Frontal cortex (tissue), 4 donors: Measurements from ENCODE around the gene RAD23A. TPM values are rescaled to one million over a fixed set of nuclear protein-coding genes. Genes with fewer than 3 reads are reported as not detected.
"Not testable (repeated sequence)": the region's sequence is repeated elsewhere in the genome, so short reads cannot be mapped to it uniquely, and the experiment has no call there.

Experiments used
- DNase-seq, 2 donors: peaks; one replicate each; pipeline ENCODE4 v3.0.0; 2012; ENCODE audit warnings: low spot score in 2 of 2
- FAIRE-seq: peaks from 2 replicates; lab custom pipeline; 2012; peaks lifted over from hg19 to GRCh38; lab: Jason Lieb, UNC
- total RNA-seq: library from RNA; depleted of rRNA; stranded (reverse); fragments of >200 nt; gene quantifications from one replicate; pipeline ENCODE4 v1.2.3, GENCODE V29; 2014
- donor health status: control.
- donor health status: control.
- donor health status: control.

RAD23A gene
- total RNA-seq, 1 donor from 2014 or later = 18.3 TPM

DNA sequence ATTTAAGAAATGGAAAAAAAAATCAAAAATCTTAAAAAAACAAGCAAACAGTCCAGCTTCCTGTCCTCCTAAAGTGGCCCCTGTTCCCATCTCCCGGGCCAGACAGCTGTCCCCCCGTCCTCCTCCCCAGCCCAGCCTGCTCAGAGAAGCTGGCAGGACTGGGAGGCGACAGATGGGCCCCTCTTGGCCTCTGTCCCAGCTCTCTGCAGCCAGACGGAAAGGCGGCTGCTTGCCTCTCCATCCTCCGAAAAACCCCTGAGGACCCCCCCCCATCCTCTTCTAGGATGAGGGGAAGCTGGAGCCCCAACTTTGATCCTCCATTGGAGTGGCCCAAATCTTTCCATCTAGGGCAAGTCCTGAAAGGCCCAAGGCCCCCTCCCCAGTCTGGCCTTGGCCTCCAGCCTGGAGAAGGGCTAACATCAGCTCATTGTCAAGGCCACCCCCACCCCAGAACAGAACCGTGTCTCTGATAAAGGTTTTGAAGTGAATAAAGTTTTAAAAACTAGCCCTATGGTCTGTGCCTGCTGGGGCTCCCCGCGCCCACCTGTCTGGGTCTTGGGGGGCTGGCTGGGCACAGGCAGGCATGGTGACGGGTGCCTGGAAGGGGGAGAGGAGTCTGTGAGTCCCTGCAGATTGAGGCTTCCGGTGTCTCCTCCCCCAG lies 7.6 kb downstream of the RAD23A start:
- no peak for FAIRE-seq
- peak in 1 of 2 donors; percentile 52 for DNase-seq

DNA sequence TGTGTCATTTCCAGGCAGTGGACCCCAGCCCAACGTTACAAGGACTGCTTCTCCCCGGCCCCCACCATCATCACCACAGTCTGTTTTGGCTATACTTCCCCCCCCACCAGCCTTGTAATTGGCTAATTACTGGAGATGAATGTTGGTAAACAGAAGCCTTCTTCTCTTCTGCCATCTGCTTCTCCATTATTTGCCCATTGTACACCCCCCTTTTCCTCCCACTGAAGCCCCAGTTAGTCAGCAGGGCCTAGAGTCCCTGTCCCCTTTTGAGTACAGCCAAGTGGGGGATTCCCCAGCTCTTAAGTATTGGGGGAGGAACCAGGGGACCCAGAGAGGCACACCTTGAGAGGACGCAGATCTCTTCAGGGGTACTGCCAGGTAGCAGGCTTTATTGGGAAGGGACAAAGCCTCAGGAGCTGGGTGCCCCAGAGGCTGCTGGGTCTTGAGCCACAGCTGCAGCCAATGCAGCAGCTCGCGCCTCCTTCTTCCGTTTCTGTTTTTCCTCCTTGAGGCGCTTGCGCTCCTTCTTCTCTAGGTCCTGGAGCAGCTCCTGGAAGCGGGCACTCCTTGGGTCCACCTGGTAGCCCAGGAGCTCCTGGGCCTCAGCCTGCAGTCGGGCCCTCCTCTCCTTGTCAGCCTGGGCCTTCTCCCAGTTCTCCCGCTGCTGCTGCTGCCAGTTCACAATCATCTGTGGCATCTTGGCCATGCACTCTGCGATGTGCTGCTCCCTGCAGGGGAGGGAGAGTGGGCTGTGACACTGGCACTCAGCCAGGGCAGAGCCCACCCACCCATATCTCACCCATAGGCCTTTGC lies 8.3 kb downstream of the RAD23A start:
- FAIRE-seq = no peak
- no peak for DNase-seq

DNA sequence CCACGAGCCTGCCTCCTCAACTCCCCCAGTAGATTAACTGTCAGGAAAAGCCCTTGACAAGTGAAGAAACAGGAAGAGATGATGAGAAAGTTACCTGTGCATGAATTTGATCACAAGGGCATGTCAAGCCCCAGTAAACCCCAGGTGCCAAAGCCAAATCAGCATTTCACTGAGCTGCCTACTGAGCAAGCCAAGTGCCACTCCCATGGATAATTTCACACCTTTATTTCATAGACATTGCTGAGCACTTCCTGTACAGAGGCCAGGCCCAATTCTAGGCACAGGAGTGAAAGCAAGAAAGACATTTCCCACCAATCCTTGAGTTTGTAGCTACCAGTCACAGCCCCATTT lies 8.9 kb downstream of the RAD23A start:
- DNase-seq (no peak), FAIRE-seq (no peak)

DNA sequence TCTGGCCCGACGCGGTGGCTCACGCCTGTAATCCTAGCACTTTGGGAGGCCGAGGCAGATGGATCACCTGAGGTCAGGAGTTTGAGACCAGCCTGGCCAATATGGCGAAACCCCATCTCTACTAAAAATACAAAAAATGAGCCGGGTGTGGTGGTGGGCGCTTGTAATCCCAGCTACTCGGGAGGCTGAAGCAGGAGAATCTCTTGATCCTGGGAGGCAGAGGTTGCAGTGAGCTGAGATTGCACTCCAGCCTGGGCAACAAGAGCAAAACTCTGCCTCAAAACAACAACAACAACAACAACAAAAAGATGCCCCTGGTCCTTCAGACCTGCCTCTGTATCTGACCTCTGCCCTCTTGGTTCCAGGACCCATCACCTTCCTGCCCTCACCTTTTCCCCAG lies 9.9 kb downstream of the RAD23A start:
- DNase-seq, FAIRE-seq: not testable (repeated sequence)

DNA sequence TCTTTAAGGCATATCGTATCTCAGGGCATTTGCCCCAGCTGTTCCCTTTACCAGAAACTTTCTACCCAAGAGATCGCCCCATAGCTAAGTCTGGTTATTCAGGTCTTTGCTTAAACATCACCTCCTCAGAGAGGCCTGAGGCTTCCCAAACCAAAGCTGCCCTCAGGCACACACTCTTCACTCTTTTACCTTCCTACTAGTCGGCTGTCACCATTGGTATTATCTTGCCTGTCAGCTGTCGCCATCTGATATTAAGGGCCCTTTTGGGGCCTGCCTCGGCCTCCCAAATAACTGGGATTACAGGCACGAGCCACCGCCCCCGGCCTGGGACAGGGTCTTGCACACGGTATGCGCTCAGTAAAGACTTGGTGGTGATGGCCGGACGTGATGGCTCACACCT lies 10.3 kb downstream of the RAD23A start:
- DNase-seq (no peak), FAIRE-seq (no peak)

DNA sequence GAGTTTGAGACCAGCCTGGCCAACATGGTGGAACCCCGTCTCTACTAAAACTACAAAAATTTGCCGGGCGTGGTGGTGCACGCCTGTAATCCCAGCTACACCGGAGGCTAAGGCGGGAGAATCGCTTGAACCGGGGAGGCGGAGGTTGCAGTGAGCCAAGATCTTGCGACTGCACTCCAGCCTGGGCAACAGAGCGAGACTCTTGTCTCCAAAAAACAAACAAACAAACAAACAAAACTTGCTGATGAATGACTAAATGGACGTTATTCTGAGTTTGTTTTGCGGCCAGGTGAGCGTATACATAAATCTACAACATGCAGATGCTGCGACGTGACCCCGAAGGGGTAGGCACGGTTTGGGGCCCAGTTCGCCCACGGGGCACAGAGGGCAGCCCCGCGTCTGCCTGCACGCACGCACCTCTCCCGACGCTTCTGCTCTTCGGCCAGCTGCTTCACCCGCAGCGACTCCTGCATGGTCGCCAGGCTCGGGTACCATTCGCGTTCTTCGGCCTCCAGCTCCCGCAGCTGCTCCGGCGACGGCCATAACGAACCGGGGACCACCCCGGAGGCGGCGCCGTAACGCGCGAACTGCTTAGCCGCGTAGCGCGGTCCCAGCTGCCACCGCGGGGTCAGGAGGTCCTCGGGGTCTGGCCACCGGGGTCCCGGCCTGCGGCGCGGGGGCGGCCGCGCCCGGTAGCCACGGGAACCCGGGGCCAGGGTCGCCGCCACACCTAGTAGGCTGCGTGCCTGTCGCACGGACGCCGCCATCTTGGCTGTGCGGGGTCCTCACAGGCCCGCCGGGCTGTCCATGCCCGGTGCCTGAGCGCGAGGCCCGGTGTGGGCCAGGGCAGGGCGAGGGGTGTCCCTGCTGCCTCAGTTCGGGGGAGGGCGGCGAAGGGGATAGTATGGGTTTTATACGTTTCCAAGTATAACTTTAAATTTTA lies 11.1 kb downstream of the RAD23A start, which contains the start of gene GADD45GIP1:
TSS of gene GADD45GIP1 (minus strand) at position 778 of the 943 bp plus-strand sequence. CDS start at position 767, 11 bp downstream.
- FAIRE-seq = no peak
- DNase-seq = peak; percentile 69 to 71

DNA sequence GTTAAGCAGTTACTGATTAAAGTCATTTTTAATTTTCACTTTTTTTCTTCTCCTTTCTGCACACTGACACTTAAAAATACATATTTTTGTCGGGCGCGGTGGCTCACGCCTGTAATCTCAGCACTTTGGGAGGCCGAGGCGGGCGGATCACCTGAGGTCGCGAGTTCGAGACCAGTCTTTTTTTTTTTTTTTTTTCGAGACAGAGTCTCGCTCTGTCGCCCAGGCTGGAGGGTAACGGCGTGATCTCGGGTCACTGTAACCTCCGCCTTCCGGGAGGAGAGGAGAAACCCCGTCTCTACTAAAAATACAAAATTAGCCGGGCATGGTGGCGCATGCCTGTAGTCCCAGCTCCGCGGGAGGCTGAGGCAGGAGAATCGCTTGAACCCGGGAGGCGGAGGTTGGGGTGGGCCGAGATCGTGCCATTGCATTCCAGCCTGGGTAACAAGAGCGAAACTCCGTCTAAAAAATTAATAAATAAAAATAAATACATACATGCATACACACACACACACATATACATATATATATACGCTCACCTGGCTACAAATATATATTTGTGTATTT lies 11.8 kb downstream of the RAD23A start:
- not testable (repeated sequence) for DNase-seq, FAIRE-seq

DNA sequence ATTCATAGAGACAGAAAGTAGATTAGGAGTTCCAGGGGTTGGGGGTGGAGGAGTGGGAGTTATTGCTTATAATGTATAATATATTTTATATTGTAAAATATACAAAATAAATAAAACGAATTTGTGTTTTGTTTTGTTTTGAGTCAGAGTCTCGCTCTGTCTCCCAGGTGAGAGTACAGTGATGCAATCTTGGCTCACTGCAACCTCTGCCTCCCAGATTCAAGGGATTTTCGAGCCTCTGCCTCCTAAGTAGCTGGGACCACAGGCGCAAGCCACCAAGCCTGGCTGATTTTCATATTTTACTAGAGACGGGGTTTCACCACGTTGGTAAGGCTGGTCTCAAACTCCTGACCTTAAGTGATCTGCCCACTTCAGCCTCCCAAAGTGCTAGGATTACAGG lies 13.8 kb downstream of the RAD23A start:
- no peak for FAIRE-seq

DNA sequence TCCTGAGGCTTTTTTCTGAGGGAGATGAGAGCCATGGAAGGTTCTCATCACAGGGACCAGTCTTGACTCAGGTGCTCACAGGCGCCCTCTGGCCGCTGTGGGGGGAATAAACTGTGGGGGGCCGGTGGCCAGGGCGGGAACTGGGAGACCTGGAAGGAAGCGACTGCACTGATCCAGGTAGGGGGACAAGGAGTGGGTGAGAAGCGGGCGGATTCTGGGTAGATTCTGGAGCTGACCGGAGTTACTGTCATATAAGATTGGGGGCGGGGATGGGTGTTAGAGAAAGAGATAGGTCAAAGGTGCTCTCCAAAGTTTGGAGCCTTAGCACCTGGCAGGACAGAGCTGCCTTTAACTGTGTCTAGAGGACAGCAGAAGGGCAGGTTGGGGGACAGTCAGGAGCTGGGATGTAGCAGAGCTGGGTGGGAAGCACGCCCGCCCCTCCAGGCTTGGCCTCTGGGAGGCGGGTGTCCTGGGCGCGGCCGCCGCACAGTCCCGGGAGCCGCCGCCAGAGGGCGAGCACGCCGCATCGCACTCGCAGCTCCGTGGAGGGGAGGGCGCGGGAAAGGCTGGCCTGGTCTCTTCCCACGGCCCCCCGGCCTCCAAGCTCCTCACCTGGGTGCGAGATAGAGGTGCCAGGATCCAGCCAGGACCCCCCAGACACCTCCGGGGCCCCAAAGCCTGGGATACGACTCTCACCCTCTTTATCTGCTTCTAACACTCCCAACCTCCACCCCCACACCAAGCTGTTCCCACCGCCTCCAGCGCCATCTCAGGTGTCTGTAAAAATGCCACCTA lies 19.6 kb downstream of the RAD23A start:
- no peak for FAIRE-seq
- DNase-seq = peak; percentile 76 to 81

More for the DNA sequence above, 13.8 kb downstream of the RAD23A start:
- DNase-seq = no peak

DNA sequence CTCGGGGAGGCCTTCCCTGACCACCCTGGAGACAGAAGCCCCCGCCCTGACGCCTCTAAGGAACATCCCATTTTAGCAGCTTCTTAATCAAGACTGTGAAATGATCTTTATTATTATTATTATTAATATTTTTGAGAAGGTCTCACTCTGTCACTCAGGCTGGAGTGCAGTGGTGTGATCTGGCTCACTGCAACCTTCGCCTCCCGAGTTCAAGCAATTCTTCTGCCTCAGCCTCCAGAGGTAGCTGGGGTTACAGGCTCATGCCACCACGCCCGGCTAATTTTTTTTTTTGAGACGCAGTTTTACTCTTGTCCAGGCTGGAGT lies 20.1 kb downstream of the RAD23A start:
- no peak for DNase-seq
- FAIRE-seq = no peak

DNA sequence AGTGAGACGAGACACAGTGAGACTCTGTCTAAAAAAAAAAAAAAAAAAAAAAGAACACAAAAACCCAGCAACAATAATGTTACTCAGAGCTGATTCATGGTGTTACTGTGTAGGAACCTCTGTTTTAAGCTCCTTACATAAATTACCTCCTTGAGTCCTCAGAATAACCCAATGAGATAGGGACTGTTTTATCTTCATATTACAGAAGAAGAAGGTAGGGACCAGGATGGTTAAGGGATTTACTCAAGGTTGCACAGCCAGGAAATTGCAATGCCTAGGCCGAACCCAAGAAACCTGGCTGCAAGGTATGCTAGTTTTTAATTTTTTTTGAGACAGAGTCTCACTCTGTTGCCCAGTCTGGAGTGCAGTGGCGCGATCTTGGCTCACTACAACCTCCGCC lies 22.2 kb downstream of the RAD23A start:
- FAIRE-seq = no peak

DNA sequence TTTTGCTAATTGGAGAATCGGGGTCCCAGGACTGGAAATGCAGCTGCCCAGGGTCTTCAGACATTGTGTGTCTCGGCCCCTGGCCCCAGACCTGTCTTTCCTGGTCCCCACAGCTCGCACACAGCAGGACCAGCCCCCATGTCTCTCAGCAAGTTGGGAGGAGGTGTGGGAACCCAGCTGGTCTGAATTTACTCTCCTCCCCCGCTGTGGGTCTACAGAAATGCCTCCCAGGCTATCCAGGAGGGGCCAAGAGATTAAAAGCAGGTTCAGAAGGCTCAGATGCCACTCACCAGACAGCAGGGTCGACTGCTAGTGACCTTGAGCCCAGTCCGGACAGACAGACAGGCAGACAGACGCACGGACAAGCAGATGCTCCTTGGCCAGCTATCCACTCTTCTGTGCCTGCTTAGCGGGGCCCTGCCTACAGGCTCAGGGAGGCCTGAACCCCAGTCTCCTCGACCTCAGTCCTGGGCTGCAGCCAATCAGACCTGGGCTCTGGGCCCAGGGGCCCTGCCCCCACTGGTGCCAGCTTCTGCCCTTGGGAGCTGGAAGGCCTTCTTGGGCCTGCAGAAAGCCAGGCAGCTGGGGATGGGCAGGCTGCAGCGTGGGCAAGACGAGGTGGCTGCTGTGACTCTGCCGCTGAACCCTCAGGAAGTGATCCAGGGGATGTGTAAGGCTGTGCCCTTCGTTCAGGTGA lies 23.8 kb downstream of the RAD23A start, which contains the start of gene DAND5:
TSS of gene DAND5 (plus strand) at position 285 of the 697 bp plus-strand sequence. CDS start at position 370, 85 bp downstream.
- DNase-seq (peak; percentile 51 to 57), FAIRE-seq (no peak)

More for the DNA sequence above, 22.2 kb downstream of the RAD23A start:
- DNase-seq = no peak

DNA sequence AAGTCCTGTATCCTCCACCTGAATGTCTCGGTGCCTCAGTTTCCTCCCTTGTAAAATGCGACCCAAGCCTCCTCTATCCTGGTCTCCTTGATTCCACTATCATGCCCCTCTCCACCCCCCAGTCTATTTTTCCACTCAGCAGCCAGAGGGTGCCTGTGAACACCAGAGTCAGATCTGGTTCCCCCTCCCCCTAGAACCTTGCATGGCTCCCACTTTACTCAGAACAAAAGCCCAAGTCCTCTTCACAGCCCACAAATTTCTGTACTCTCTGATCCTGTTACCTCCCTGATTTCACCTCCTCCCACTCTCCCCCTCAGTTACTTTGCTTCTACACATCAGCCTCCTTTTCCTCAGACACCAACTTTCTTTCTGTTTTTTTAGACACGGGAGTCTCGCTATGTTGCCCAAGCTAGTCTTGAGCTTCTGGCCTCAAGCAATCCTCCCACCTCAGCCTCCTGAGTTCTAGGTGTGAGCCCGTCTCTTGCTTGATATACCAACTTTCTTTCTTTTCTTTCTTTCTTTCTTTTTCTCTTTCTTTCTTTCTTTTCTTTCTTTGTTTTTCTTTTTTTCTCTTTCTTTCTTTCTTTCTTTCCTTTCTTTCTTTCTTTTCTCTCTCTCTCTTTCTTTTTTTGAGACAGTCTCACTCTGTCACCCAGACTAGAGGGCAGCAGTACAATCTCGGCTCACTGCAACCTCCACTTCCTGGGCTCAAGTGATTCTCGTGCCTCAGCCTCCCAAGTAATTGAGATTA lies 24.6 kb downstream of the RAD23A start:
- FAIRE-seq = no peak
- no peak for DNase-seq

DNA sequence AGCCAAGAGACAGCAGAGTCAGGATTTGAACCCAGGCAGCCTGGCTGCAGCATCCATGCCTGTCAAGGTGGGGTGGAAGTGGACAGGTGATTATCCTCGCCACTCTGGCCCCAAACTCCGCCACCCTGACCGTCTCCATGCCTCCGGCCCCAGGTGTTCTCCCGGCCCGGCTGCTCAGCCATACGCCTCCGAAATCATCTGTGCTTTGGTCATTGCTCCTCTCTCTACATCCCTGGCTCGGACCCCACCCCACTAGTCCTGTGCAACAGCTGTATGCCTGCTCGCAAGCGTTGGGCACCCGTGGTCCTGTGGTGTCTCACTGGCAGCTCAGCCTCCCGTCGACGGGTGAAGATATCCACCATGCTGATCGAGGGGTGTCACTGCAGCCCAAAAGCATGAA lies 27.6 kb downstream of the RAD23A start:
- DNase-seq = no peak
- FAIRE-seq = no peak

DNA sequence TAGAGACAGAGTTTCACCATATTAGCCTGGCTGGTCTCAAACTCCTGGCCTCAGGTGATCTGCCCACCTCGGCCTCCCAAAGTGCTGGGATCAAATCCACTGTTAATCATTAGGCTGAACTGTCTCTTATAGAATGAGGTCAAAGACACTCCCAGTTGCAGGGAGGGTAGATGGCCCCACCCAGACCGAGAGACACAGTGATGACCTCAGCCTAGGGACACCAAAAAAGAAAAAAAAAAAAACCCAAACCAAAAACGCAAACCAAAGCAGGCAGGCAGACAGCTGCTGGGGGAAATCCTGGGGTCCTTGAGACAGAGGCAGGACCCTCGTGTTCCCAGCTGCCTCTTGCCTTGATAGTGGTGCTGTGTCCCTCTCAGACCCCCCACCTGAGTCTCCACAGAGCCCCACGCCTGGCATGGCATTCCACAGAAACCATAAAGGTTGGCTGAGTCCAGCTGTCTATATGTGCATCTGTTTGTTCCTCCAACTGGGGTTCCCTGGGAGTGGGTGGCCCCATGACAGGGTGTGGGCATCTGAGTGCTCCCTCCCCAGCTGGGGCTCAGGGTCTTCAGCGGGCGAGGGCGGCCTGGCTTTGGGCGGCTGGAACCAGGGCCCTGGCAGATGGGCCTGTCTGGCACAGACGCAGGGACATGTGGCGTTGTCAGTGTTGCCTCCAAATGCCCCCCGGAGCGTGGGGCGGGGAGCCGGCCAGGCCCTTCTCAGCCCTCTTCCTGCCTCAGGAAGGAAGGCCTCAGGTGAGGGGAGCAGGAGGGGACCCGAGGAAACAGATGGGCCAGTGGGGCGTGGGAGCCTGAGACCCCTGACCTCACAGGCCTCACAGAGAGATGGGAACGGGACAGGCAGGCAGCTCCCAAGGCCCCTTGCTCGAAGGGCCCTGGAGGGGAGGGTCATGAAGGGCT lies 28.9 kb downstream of the RAD23A start:
- DNase-seq (no peak), FAIRE-seq (no peak)

DNA sequence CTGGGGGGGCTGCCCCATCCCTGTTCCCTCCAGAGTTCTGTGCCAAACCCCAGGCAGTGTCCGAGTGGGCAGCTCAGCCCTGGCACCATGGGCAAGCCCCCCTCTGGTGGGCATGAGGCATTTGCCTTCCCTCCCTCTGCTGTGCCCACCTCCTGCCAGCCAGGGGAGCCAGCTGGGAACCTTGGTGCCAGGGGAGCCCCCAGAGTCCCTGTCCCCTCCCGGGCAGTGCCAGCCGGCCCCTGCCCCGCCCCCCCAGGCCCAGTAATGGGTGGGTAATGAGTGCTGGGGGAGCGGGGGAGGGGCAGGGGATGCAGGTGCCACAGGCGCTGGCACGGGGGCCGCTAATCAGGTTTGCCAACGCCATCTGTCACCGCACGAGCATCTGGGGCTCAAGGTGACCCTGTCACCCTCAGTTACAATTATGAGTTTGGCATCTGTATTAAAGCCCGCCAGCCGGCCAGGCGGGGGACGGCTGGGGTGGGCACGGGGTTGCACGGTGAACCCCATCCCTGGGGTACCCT lies 29.6 kb downstream of the RAD23A start:
- FAIRE-seq = no peak

More for the DNA sequence above, 29.6 kb downstream of the RAD23A start:
- DNase-seq = no peak
